ENCODE measurements around the gene ARV1.

The ARV1 gene

GRCh38 chr1:230978491-230979388 is at the start of gene ARV1, which contains the start of gene TTC13:
Gene ARV1 (plus strand): TSS chr1:230979094. CDS start chr1:230979106, 12 bp downstream.
Gene TTC13 (minus strand): TSS chr1:230978861. CDS start chr1:230978830, 31 bp downstream.
- DNase-seq = peak; percentile 93 to 94

- no peak for DNase-seq
Observed at GRCh38 chr1:230930986-230931385, 47.9 kb upstream of the ARV1 start.

- no peak for DNase-seq
Observed at GRCh38 chr1:230935852-230936251, 43.0 kb upstream of the ARV1 start.

- no peak for DNase-seq
Observed at GRCh38 chr1:230936475-230936874, 42.4 kb upstream of the ARV1 start.

- no peak for DNase-seq
Observed at GRCh38 chr1:230937371-230937770, 41.5 kb upstream of the ARV1 start.

- no peak for DNase-seq
Observed at GRCh38 chr1:230938924-230939368, 39.9 kb upstream of the ARV1 start.

GRCh38 chr1:230939806-230940489 is 38.9 kb upstream of the ARV1 start:
- DNase-seq = no peak

- no peak for DNase-seq
Observed at GRCh38 chr1:230940848-230941247, 38.0 kb upstream of the ARV1 start.

- no peak for DNase-seq
Observed at GRCh38 chr1:230943048-230943593, 35.8 kb upstream of the ARV1 start.

- DNase-seq = no peak
Observed at GRCh38 chr1:230948301-230948700, 30.6 kb upstream of the ARV1 start.

GRCh38 chr1:230948903-230949302 is 30.0 kb upstream of the ARV1 start:
- no peak for DNase-seq

- no peak for DNase-seq
Observed at GRCh38 chr1:230950404-230950803, 28.5 kb upstream of the ARV1 start.

GRCh38 chr1:230957580-230957989 is 21.3 kb upstream of the ARV1 start:
- DNase-seq = no peak

GRCh38 chr1:230958370-230958769 is 20.5 kb upstream of the ARV1 start:
- no peak for DNase-seq

GRCh38 chr1:230964896-230965295 is 14.0 kb upstream of the ARV1 start:
- no peak for DNase-seq

- DNase-seq = no peak
Observed at GRCh38 chr1:230965535-230965934, 13.4 kb upstream of the ARV1 start.

- DNase-seq = no peak
Observed at GRCh38 chr1:230966358-230966873, 12.5 kb upstream of the ARV1 start.

- DNase-seq = no peak
Observed at GRCh38 chr1:230970432-230970831, 8.5 kb upstream of the ARV1 start.

GRCh38 chr1:230971771-230972170 is 7.1 kb upstream of the ARV1 start:
- no peak for DNase-seq

- DNase-seq = peak; percentile 24 to 28
Observed at GRCh38 chr1:230972855-230973271, 6.0 kb upstream of the ARV1 start.

GRCh38 chr1:230975636-230976035 is 3.3 kb upstream of the ARV1 start:
- DNase-seq = no peak

GRCh38 chr1:230976360-230976759 is 2.5 kb upstream of the ARV1 start:
- DNase-seq = no peak
